ENCODE results near the gene CDCA5.

The CDCA5 gene

DNA sequence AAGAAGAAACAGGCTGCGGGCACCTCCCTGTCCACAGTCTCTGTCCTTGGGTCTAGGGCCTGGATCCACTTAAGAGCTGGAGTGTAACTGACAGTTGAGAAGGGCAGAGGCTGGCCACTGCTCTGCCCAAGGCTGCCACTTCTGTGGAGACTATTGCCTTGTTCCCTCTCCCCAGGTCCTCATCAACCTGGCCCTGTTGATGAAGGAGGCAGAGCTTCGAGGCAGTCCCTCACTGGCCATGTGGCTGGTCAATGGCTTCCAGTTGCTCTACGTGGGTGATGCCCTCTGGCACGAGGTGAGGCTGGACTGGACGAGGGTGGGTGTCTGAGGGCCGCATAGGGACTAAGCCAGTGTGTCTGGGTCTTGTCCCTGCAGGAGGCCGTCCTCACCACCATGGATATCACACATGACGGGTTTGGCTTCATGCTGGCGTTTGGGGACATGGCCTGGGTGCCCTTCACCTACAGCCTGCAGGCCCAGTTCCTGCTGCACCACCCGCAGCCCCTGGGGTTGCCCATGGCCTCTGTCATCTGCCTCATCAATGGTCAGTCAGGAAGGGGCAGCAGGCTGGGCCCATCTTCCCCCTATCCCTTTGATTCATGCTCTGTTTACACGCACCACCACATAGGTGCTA lies 30.8 kb upstream of the CDCA5 start:
- peaks cover 27% of the 10 kb centered on the region for H3K4me1 ChIP-seq (ENCODE audit: insufficient read depth, low read length, poor library complexity, severe bottlenecking)
- H3F3A ChIP-seq (ENCODE audit: low read depth): peaks cover 9% of the 10 kb centered on the region
- H3K27me3 ChIP-seq (ENCODE audit: insufficient read depth, low read length, poor library complexity, severe bottlenecking): no peaks in the 10 kb centered on the region
- H3K9me2 ChIP-seq (replicated peaks; ENCODE audit: low read depth, low read length): no peaks in the 10 kb centered on the region
- H4K20me1 ChIP-seq (ENCODE audit: insufficient read depth, low read length, poor library complexity, severe bottlenecking): peaks cover 9% of the 10 kb centered on the region
- H2AFZ ChIP-seq (ENCODE audit: low read length): no peak overlapping the region
- peaks cover 24% of the 10 kb centered on the region; the same call in 1 of the 2 replicates for H3K79me2 ChIP-seq (ENCODE audit: insufficient read depth, low read length)
- H3K4me2 ChIP-seq (ENCODE audit: low read depth, low read length, poor library complexity, severe bottlenecking): no peak overlapping the region
- H3K9me3 ChIP-seq (ENCODE audit: insufficient read depth, low read depth, low read length): no peaks in the 10 kb centered on the region
- no peak overlapping the region for H3K4me3 ChIP-seq (ENCODE audit: low read length, poor library complexity, severe bottlenecking)
- H3K9ac ChIP-seq (ENCODE audit: low read depth, low read length, poor library complexity, severe bottlenecking): no peak overlapping the region
- peaks cover 10% of the 10 kb centered on the region; the same call in 1 of the 2 replicates for H3K36me3 ChIP-seq (ENCODE audit: insufficient read depth, low read length)
- TF ChIP-seq, protein P1, sequence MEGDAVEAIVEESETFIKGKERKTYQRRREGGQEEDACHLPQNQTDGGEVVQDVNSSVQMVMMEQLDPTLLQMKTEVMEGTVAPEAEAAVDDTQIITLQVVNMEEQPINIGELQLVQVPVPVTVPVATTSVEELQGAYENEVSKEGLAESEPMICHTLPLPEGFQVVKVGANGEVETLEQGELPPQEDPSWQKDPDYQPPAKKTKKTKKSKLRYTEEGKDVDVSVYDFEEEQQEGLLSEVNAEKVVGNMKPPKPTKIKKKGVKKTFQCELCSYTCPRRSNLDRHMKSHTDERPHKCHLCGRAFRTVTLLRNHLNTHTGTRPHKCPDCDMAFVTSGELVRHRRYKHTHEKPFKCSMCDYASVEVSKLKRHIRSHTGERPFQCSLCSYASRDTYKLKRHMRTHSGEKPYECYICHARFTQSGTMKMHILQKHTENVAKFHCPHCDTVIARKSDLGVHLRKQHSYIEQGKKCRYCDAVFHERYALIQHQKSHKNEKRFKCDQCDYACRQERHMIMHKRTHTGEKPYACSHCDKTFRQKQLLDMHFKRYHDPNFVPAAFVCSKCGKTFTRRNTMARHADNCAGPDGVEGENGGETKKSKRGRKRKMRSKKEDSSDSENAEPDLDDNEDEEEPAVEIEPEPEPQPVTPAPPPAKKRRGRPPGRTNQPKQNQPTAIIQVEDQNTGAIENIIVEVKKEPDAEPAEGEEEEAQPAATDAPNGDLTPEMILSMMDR (conservative IDR thresholded peaks at IDR 0.05; ENCODE audit: low read length): no peak
- TF ChIP-seq EZH2phosphoT487 (IDR thresholded peaks at IDR 0.05; ENCODE audit: borderline replicate concordance): no peak

DNA sequence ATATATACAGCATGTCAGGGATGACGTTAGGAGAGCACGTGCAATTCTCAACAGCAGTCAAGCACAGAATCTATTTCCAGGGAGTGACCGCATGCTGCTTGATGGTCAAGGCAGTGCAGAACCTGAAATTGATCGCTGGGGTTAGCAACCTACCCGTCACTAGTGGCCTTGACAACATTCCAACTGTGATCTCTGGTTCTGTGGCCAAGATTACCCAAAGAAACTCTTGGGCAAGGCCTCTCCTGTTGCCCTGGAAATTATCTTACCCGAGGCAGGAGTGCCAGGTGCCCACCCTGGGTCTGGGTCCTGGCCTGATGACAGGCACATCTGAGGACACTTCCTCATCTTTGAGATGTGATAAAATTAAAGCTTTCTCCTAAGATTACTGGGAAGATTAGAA lies 30.0 kb upstream of the CDCA5 start:
- H3K4me1 ChIP-seq (ENCODE audit: insufficient read depth, low read length, poor library complexity, severe bottlenecking): peaks cover 26% of the 10 kb centered on the region
- no peak for TF ChIP-seq EZH2phosphoT487 (IDR thresholded peaks at IDR 0.05; ENCODE audit: borderline replicate concordance)
- TF ChIP-seq, protein P1 (conservative IDR thresholded peaks at IDR 0.05; ENCODE audit: low read length): no peak
- peaks cover 15% of the 10 kb centered on the region; the same call in 1 of the 2 replicates for H3K36me3 ChIP-seq (ENCODE audit: insufficient read depth, low read length)
- peak overlapping the region; percentile 74 for H3K9ac ChIP-seq (ENCODE audit: low read depth, low read length, poor library complexity, severe bottlenecking)
- no peaks in the 10 kb centered on the region for H3K9me3 ChIP-seq (ENCODE audit: insufficient read depth, low read depth, low read length)
- H2AFZ ChIP-seq (ENCODE audit: low read length): no peak overlapping the region
- H3K9me2 ChIP-seq (replicated peaks; ENCODE audit: low read depth, low read length): no peaks in the 10 kb centered on the region
- no peaks in the 10 kb centered on the region for H3K27me3 ChIP-seq (ENCODE audit: insufficient read depth, low read length, poor library complexity, severe bottlenecking)
- no peak overlapping the region for H3K4me2 ChIP-seq (ENCODE audit: low read depth, low read length, poor library complexity, severe bottlenecking)
- no peak overlapping the region for H3K4me3 ChIP-seq (ENCODE audit: low read length, poor library complexity, severe bottlenecking)
- H3F3A ChIP-seq (ENCODE audit: low read depth): peaks cover 9% of the 10 kb centered on the region
- H3K79me2 ChIP-seq (ENCODE audit: insufficient read depth, low read length): peaks cover 19% of the 10 kb centered on the region; the same call in 1 of the 2 replicates
- H4K20me1 ChIP-seq (ENCODE audit: insufficient read depth, low read length, poor library complexity, severe bottlenecking): peaks cover 6% of the 10 kb centered on the region

DNA sequence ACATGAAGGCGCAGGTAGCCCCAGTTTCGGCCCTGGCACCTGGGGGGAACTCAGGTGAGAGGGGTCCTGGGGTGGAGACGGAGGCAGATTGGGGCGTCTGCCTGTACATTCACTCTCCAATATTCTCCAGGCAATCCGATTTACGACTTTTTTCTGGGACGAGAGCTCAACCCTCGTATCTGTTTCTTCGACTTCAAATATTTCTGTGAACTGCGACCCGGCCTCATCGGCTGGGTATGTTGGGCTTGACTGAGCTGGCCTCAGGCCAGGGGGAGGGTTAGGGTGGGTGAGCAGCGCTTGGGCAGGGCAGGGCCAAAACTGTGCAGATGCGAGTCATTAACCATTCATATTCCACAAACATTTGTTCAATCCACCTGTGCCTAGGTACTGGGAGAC lies 29.5 kb upstream of the CDCA5 start:
- H3K9me3 ChIP-seq (ENCODE audit: insufficient read depth, low read depth, low read length): no peaks in the 10 kb centered on the region
- H3K4me3 ChIP-seq (ENCODE audit: low read length, poor library complexity, severe bottlenecking): peak overlapping the region; percentile 75
- peaks cover 7% of the 10 kb centered on the region for H3F3A ChIP-seq (ENCODE audit: low read depth)
- H2AFZ ChIP-seq (ENCODE audit: low read length): no peak overlapping the region
- peaks cover 6% of the 10 kb centered on the region for H4K20me1 ChIP-seq (ENCODE audit: insufficient read depth, low read length, poor library complexity, severe bottlenecking)
- no peaks in the 10 kb centered on the region for H3K9me2 ChIP-seq (replicated peaks; ENCODE audit: low read depth, low read length)
- peaks cover 26% of the 10 kb centered on the region for H3K4me1 ChIP-seq (ENCODE audit: insufficient read depth, low read length, poor library complexity, severe bottlenecking)
- peak overlapping the region; percentile 74 for H3K9ac ChIP-seq (ENCODE audit: low read depth, low read length, poor library complexity, severe bottlenecking)
- H3K79me2 ChIP-seq (ENCODE audit: insufficient read depth, low read length): peaks cover 14% of the 10 kb centered on the region; the same call in 1 of the 2 replicates
- peaks cover 14% of the 10 kb centered on the region; the same call in 1 of the 2 replicates for H3K36me3 ChIP-seq (ENCODE audit: insufficient read depth, low read length)
- H3K27me3 ChIP-seq (ENCODE audit: insufficient read depth, low read length, poor library complexity, severe bottlenecking): no peaks in the 10 kb centered on the region
- peak overlapping the region; percentile 97 for H3K4me2 ChIP-seq (ENCODE audit: low read depth, low read length, poor library complexity, severe bottlenecking)
- no peak for TF ChIP-seq EZH2phosphoT487 (IDR thresholded peaks at IDR 0.05; ENCODE audit: borderline replicate concordance)
- TF ChIP-seq, protein P1 (conservative IDR thresholded peaks at IDR 0.05; ENCODE audit: low read length): no peak

All from Loucy (cell line).